Measurements from ENCODE around the gene RASSF4. TPM values are rescaled to one million over a fixed set of nuclear protein-coding genes. Genes with fewer than 3 reads are reported as not detected.

RASSF4 gene
- total RNA-seq, 8 experiments from 2014 or later: 1.8 to 23.2 (median 13.3) TPM

DNA sequence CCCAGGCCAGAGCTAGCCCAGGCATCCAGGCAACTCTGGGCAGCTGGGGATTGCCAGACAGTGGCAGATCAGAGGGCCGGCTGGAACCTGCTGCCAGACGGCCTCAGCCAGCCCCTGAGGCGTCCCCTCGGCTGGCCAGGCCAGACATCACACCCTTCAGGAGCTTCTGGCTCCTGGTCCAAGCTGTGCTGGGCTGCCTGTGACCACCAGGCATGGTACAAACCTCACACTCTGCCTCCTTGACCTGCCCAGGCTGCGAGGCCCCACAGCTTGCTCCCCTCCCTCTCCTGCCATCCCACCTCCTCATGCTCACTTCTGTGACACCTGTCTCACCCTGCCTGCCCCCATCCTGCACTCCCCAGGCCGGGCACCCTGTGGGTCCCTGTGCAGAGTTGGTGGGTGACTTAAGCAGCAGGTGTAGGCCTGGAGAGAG, 13.3 kb downstream of the RASSF4 start:
- no peak overlapping the region for H3K27ac ChIP-seq
- in situ Hi-C loops (cut with MboI; ENCODE audit: low pct_unique_long_range_greater_than_20kb in 2 of 9, low sequenced_read_pairs in 9 of 9, unreplicated experiment in 9 of 9): no loop called here
- WGBS, 10 experiments: 100% methylated on average over 1 of the region's 6 CpGs; no CpG with 5 or more reads in 9 of the 10 experiments
- peak in 1 of 8 experiments; percentile 0 for ATAC-seq (replicated peaks in 6 of 8)
- peaks cover 44 to 52% of the 10 kb centered on the region in 2 donors for H3K4me1 ChIP-seq (replicated peaks in 1 of 2)
- no peak overlapping the region for H3K4me3 ChIP-seq

DNA sequence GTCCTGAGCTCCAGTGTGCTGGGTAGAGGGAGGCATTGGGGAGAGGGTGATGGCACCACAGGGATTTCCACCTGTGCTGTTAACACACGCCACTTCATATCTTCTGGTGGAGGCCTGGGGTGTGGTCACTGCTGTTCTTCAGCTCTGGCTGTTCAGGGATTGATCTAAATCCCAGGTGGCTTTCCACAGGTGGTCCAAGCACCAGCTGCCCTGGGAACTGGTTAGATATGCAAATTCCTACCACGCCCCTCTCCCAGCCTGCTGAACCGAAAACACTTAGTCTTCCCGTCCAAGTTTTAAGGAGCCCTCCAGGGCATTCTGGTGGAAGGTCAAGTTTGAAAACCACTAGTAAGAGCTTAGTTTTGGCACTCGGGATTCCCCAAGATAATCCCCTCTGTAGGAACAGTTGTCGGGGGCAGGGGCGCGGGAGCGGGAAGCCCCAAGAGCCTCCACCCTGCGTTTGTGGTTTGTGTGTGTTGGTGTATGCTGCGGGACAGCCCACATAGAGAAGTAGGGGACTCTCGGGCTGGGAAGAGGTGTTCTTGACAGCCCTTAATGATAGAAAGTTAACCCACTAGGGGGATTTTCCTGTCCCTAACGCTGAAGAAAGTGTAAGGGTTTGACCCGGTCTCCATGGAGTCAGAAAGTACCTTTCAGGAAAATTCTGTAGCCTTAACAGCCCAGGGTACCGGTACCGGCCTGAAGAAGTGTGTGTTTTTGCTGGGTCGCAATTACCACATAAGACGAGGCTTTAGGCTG, 13.9 kb downstream of the RASSF4 start:
- H3K4me3 ChIP-seq: no peak overlapping the region
- ATAC-seq (replicated peaks in 6 of 8): peak in 1 of 8 experiments; percentile 0
- WGBS, 10 experiments: 67 to 100% (median 73%) methylated on average over 1 to 16 of the region's 18 CpGs; no CpG with 5 or more reads in 4 of the 10 experiments
- no peak overlapping the region for H3K27ac ChIP-seq
- peaks cover 50 to 52% of the 10 kb centered on the region in 2 donors for H3K4me1 ChIP-seq (replicated peaks in 1 of 2)
- in situ Hi-C loops (cut with MboI; ENCODE audit: low pct_unique_long_range_greater_than_20kb in 2 of 9, low sequenced_read_pairs in 9 of 9, unreplicated experiment in 9 of 9): no loop called here

DNA sequence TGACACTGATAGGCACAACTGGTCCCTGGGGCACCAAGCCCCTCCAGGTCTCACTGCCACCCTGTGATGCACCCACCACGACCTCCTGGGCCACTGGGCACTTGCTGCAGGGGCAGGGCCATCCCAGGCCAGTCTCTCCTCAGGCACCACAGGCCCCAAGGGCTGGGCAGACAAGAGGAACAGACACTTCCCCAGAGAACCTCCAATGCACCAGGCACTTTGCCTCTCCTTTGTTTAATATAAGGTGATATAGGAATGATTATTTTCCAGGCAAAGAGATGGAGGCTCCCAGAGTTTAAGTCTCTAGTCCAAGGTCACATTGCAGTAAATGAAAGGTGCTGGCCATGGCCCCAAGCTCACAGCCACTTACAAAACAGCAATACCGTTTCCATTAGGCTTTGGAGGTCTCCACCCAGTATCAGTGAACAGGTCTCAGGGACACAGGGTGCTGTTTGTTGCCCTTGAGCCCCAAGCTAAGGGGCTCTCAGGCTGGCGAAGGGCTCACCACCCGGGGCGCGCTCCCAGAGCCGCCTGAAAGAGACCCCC, 14.6 kb downstream of the RASSF4 start:
- 0 to 60% (median 43%) methylated on average over 1 to 5 of the region's 7 CpGs; no CpG with 5 or more reads in 5 of the 10 experiments for WGBS, 10 experiments
- no peak for ATAC-seq (replicated peaks in 6 of 8)
- H3K27ac ChIP-seq: peak overlapping the region; percentile 41 to 77
- H3K4me1 ChIP-seq (replicated peaks in 1 of 2): peaks cover 55 to 57% of the 10 kb centered on the region in 2 donors
- in situ Hi-C loops (cut with MboI; ENCODE audit: low pct_unique_long_range_greater_than_20kb in 2 of 9, low sequenced_read_pairs in 9 of 9, unreplicated experiment in 9 of 9): no loop called here
- H3K4me3 ChIP-seq: peak overlapping the region in 2 of 5 donors; percentile 30 to 35

DNA sequence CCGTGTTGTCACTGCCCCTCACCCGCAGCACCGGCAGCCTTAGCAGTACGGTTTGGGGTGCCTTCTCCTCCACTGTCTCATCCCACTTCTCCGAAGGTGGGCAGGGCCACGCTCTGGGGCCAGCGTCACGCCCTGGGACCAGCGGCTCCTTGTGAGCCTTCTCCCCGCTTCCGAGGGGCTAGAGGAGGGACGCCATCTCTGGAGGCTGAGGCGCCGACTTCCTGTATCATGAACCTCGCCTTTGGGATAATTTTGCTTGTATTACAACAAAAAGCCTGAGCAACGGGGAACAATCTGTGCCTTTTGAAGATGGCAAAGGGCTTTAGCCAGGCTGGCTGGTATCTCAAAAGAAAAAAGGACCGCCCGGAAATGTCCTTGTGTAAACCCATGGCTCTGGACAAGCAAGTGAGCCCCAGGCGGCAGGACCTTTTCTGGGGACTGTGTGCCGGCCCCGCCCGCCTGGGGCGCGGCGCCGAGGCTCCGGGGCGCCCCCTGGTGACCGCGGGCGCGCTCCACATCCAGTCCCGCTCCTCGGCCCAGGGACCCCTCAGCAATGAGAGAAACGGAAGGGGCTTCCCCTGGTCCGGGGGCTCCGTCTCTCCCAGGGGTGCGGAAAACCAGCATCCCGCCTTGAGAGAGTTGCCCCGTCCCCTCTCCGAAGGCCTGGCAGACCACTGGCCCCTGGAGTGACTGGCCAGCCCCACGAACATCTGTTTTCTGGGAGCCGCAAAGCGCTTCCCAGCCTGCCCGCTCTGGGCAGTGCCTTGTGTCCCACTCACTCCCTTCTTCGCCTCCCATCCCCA, 15.2 kb downstream of the RASSF4 start:
- ATAC-seq (replicated peaks in 6 of 8): peak; percentile 43 to 69 (median 64)
- 0 to 50% (median 10%) methylated on average over 1 to 15 of the region's 46 CpGs; no CpG with 5 or more reads in 5 of the 10 experiments for WGBS, 10 experiments
- Histone ChIP-seq H3K4me1 (replicated peaks in 1 of 2) (peaks cover 62 to 64% of the 10 kb centered on the region in 2 donors), H3K27ac (peak overlapping the region; percentile 66 to 77), H3K4me3 (peak overlapping the region in 4 of 5 donors; percentile 11 to 35 (median 22))
- in situ Hi-C loops (cut with MboI; ENCODE audit: low pct_unique_long_range_greater_than_20kb in 2 of 9, low sequenced_read_pairs in 9 of 9, unreplicated experiment in 9 of 9): no loop called here

DNA sequence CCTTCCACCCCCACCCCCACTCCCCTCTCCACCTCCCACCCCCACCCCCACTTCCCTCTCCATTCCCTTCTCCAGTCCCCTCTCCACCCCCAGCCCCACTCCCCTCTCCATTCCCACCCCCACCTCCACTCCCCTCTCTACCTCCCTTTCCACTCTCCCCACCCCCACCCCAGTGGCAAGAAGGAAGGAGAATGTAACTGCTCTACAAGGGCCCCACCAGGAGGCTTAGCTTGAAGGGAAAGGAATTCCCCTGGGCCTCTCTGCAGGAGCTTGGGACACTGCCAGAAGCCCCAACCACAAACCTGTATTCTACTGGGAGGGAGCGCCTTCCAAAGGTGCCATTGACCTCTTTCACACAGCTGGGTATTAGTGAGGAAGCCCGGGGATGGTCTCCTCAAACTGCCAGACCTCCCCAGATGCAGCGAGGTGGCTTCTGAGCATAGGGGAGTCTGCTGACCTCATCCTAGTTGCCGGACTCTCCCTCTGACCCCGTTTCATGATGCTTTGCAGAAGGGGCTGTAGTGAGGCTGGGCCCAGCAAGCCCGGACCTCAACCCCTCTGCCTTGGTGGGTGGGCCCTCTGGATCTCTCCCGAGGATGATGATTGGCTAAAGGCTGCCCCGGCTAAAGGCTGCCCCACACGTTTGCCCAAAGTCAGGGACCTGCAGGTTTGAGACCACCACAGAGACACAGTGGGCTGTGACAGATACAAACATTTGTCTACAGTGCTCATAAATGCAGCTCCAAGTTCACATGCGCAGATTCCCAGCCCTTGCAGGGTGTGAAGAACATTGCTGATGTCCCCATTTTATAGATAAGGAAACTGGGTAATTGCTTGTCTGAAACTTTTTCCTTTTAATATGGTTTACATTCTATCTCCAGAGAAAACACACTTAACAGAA, 16.1 kb downstream of the RASSF4 start:
- H3K27ac ChIP-seq: peak overlapping the region in 1 of 2 donors; percentile 68
- ATAC-seq (replicated peaks in 6 of 8): peak in 5 of 8 experiments; percentile 8 to 41 (median 35)
- in situ Hi-C loops (cut with MboI; ENCODE audit: low pct_unique_long_range_greater_than_20kb in 2 of 9, low sequenced_read_pairs in 9 of 9, unreplicated experiment in 9 of 9): no loop called here
- peaks cover 70 to 73% of the 10 kb centered on the region in 2 donors for H3K4me1 ChIP-seq (replicated peaks in 1 of 2)
- H3K4me3 ChIP-seq: peak overlapping the region in 2 of 5 donors; percentile 6 to 58
- WGBS, 10 experiments: 40 to 100% (median 80%) methylated on average over 1 to 4 of the region's 10 CpGs; no CpG with 5 or more reads in 3 of the 10 experiments

DNA sequence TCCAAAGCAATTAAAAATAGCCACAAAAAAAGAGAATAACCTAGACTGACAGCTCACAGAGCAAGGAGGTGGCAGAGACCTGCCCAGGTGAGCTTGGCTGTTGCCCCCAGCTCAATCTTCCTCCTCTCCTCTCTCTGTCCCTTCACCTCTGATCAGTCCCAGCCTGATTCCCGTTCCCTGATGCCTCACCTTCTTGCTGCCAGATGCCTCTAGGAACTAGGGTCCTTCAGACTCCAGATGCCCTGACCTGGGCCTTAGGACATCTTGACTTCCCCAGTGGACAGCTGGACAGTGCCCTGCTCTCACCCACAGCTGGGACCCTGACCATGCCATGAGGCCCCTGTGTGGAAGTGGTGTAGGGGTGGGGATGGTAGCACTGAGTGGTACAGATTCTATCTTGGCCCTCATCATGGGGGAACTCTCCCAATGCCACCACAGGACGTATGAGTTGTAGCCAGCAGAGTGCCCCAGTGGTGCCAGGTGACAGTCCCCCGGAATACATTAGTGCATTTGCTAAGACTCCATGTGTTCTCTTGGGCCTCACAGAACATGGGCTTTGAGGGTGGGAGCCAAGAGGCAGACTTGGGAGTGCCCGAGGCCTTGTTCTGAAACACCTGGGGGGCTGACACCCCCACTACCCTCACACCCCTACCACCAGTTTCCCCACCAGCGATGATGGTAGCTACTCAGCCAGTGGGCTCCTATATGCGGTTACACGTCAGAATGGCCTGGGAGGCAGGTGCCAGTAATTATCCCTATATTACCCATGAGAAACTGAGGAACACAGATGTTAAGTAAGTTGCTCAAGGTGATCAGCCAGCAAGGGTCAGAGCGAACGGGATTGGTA, 17.0 kb downstream of the RASSF4 start:
- 73 to 92% (median 82%) methylated on average over 2 to 7 of the region's 9 CpGs; no CpG with 5 or more reads in 6 of the 10 experiments for WGBS, 10 experiments
- in situ Hi-C loops (cut with MboI; ENCODE audit: low pct_unique_long_range_greater_than_20kb in 2 of 9, low sequenced_read_pairs in 9 of 9, unreplicated experiment in 9 of 9): no loop called here
- Histone ChIP-seq H3K4me1 (replicated peaks in 1 of 2) (peaks cover 79 to 81% of the 10 kb centered on the region in 2 donors), H3K4me3 (peak overlapping the region in 2 of 5 donors; percentile 10 to 58), H3K27ac (no peak overlapping the region)
- no peak for ATAC-seq (replicated peaks in 6 of 8)

DNA sequence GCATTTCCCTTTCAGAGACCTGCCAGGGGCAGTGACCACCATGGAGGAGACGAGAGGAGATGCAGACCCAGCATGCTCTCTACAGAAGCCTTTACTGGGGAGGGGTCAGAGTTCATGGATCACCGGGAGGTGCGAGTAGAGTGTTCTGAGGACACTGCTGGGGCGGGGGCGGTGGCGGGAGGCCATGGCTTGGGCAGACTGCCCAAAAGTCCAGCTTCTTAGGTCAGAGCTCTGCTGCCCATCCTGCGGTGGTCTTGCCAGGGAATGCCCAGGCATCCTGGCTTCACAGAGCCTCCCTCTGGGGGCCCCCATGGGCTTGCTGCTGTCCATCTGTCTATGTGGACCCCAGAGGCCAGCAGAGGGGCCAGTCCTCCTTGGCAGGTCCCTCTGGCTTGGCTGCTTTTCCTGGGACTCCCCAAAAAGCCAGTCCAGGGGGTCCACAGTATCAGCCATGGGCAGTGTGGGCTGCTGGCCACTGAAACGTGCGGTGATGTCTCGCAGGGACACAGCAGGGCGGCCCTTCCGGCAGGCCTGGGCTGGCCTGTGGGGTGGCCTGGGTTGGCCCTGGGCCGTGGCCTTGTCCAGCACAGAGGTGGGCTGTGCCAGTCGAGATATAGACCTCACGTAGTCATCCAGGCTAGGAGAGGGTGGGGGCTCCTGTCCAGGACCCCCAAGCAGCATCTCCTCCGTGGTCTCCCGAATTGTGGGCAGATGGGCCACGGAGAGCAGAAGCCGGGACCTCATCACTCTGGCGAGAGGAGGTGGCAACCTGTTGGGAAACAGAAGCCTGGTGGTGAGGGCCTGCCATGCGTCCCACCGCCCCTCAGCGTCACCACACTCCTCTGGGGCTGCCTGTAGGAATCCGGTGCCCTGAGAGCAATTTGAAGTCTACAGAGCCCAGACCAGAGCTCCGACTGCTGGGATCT, 17.9 kb downstream of the RASSF4 start:
- Histone ChIP-seq H3K4me3 (peak overlapping the region; percentile 26 to 58 (median 35)), H3K4me1 (replicated peaks in 1 of 2) (peaks cover 80 to 83% of the 10 kb centered on the region in 2 donors), H3K27ac (peak overlapping the region in 1 of 2 donors; percentile 81)
- 10 to 100% (median 92%) methylated on average over 1 to 4 of the region's 25 CpGs; no CpG with 5 or more reads in 7 of the 10 experiments for WGBS, 10 experiments
- in situ Hi-C loops (cut with MboI; ENCODE audit: low pct_unique_long_range_greater_than_20kb in 2 of 9, low sequenced_read_pairs in 9 of 9, unreplicated experiment in 9 of 9): no loop called here
- ATAC-seq (replicated peaks in 6 of 8): peak in 1 of 8 experiments; percentile 3

DNA sequence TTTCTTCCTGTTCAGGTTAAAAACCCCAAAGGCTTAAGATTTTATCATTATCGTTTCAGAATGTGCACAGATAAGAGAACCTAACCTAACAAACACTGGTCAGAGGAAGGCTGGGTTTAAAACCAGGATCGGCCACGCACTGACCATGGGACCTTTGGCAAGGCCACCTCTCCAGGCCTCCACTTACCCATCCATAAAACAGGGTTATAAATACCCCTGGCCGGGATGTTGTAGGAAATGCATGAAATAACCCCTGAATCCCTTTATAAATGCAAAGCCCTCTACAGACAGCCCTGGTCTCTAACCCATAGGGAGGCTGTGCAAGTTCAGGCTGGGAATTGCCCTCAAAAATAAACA, 18.6 kb downstream of the RASSF4 start:
- Histone ChIP-seq H3K4me1 (replicated peaks in 1 of 2) (peaks cover 79% of the 10 kb centered on the region in 2 donors), H3K27ac (peak overlapping the region; percentile 77 to 81), H3K4me3 (peak overlapping the region; percentile 26 to 58 (median 35))
- WGBS, 10 experiments: 17 to 67% (median 36%) methylated on average over 1 to 3 of the region's 4 CpGs; no CpG with 5 or more reads in 6 of the 10 experiments
- no peak for ATAC-seq (replicated peaks in 6 of 8)
- in situ Hi-C loops (cut with MboI; ENCODE audit: low pct_unique_long_range_greater_than_20kb in 2 of 9, low sequenced_read_pairs in 9 of 9, unreplicated experiment in 9 of 9): no loop called here

DNA sequence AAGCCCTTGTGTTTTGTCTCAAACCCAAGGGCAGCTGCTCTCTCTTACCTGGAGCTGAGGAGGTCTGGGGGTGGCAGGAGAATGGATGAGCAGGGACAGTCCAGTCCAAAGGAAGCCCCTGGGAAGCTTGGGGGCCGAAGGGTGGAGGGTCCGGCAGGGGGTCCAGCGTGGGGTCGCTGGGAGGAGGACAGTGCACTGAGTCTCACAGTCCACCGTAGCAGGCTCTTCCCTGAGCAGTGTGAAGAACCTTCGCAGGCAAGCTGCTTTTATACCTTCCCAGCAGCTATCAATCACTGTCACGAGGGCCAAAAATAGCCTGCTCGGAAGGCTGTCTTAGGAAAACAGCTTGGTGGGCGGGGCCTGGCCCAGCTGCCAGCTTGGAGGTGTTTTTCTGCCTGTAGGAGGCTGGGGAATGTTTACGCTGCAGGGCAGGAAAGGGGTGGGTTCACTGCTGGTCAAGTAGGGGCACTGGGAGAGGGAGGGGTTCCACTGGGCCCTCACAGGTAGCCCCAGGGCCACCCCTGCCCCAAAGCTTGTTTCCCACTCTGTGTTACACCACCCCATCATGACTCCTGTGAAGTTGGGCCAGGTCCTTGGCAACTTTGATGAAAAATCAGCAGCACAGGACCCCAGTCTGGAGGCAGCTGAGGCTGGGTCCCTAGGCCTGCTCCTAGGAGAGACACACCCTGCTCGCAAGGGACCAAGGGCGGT, 19.1 kb downstream of the RASSF4 start, which contains the start of gene DEPP1:
DEPP1 (minus strand) TSS at position 240 of the 711 bp plus-strand sequence. CDS start 779 bp downstream, outside the sequence.
- ATAC-seq (replicated peaks in 6 of 8): peak; percentile 53 to 77 (median 66)
- Histone ChIP-seq H3K27ac (peak within 1 kb of the TSS; percentile 77 to 81), H3K4me3 (peak within 1 kb of the TSS; percentile 26 to 58 (median 35)), H3K4me1 (replicated peaks in 1 of 2) (peaks cover 74% of the 10 kb centered on the region in 2 donors)
- in situ Hi-C loops (cut with MboI; ENCODE audit: low pct_unique_long_range_greater_than_20kb in 2 of 9, low sequenced_read_pairs in 9 of 9, unreplicated experiment in 9 of 9): no loop called here
- WGBS, 10 experiments: 0 to 63% methylated on average over 2 to 3 of the region's 12 CpGs; no CpG with 5 or more reads in 8 of the 10 experiments

Data from motor neuron (in vitro differentiated cells).